Measurements from ENCODE around the gene BLMH.

The BLMH gene, protein sequence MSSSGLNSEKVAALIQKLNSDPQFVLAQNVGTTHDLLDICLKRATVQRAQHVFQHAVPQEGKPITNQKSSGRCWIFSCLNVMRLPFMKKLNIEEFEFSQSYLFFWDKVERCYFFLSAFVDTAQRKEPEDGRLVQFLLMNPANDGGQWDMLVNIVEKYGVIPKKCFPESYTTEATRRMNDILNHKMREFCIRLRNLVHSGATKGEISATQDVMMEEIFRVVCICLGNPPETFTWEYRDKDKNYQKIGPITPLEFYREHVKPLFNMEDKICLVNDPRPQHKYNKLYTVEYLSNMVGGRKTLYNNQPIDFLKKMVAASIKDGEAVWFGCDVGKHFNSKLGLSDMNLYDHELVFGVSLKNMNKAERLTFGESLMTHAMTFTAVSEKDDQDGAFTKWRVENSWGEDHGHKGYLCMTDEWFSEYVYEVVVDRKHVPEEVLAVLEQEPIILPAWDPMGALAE
- total RNA-seq, result 14.0 to 51.2 (median 34.5) reads per million in 18 experiments

GRCh38 chr17:30291543-30292285 is at the start of gene BLMH:
Gene BLMH, minus strand, starts transcription at chr17:30291944. Its CDS starts 125 bp downstream, at chr17:30291819.
- peak; percentile 73 to 81 for DNase-seq

DNA sequence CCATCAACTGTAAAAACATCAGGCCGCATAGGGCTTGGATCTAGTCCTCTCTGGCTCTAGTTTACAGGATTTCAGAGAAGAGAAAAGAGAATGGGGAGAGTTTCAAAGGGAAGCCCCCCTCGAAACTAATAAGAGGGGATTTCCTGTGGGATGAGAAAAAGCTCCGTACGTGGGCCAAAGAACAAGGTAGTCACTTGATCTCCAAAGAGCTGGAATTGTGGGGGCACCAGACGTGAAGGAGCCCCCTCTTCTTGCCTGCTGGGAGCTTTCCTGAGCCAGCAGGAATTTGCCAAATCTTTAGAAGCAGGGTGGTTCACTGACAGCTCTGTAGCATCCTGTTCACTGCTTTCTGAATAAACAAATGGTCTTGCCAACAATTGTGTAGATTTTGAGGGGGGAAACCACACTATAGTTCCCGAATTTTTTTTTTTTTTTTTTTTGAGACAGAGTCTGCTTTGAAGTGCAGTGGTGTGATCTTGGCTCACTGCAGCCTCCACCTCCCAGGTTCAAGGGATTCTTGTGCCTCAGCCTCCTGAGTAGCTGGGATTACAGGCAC is 49.1 kb upstream of the BLMH start:
- DNase-seq, result no peak

- no peak for DNase-seq
Measured at GRCh38 chr17:30339086-30339485, 47.3 kb upstream of the BLMH start.

GRCh38 chr17:30337393-30337999 is 45.8 kb upstream of the BLMH start:
- peak; percentile 28 to 53 for DNase-seq

DNA sequence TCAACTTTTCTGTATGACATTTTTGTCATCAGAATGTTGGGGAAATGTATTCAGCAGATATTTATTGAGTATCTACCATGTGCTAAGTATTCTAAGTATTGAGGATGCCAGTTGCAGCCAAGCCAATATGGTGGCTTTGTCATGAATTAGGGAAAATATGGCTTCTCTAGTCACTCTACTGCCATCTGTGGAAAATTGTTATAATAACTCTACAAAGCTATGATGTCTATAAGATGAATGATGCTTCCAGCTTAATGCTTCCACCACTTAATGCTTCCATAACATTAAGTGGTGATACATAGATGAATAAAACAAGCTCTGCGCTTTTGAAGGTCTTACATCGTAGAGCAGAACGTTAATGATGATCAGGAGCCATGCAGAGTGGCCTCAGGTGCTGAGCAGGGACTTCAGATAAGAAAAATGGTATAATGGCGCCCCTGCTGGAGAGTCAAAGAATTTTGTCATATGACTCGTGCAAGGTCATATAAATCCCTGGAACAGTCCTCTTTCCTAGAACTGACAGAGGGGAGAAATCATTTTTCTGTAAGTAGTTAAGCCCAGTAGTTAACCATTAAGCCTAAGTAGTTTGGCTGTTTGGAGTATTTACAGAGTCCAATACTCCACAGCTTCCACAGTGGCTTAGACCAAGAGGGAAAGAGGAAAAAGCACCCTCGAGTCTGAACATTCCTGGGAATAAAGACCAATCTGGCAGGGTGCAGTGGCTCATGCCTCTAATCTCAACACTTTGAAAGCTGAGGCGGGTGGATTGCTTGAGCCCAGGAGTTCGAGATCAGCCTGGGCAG is 44.8 kb upstream of the BLMH start:
- peak; percentile 53 to 60 for DNase-seq

- no peak for DNase-seq
Measured at GRCh38 chr17:30334421-30334820, 42.7 kb upstream of the BLMH start.

GRCh38 chr17:30333503-30334360 is 42.0 kb upstream of the BLMH start, which contains the start of gene TMIGD1:
Gene TMIGD1, minus strand, starts transcription at chr17:30334057. Its CDS starts 1,924 bp downstream, at chr17:30332133.
- DNase-seq, result no peak

DNA sequence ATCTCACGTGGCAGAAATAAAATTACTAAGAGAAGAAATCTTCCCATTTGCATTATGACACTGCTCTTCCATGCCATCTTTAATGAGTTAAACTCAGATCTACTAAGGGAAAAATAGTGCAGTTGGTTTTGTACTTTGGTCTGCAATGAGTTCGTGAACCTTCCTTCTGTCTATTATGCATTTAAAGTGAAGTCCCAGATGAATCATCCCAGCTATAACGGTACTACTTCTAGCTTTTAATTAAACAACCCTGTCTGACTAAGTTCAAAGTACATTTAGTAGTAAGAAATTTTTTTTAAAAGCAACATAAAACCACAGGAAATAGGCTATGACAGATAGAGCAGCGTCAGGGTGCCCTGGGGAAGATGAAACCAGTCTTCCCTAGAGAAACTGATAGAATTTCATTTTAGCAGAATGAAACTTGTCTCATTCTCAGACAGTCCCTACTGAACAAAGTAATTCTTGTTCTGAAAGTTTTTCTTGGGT is 40.4 kb upstream of the BLMH start:
- DNase-seq, result no peak

DNA sequence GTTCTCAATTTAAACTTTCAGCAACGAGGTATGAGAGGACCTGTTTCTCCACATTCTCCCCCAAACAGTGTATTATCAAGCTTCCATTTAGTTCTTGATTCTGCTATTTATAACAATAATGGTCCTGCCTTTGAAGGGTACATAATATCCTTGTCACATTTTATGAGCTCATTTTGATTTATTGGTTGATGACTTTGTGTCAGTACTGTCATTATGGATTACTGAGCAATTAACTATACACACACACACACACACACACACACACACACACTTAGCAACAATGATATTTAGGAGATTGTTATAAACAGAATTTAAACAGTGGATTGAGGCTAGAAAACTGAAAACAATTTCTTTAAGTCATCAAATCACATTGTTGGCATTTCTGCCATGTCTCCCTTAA is 35.1 kb upstream of the BLMH start:
- DNase-seq, result no peak

DNA sequence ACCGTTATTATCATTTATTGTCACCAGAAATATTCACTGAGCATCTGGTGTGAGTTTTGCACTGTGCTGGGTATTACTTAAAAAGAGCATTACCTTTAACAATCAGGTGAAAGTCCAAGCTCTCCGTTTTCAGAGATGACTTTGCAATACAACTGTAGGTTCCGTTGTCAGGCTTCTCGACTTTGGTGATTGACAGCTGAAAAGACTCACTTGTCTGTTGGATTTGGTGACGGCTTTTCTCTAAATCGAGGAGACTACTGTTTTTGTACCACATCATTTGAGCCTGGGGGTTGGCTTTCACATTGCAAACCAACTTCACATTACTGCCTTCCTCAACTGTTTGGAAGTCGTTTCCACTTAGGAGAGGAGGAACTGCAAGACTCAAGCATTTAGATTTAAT is 33.0 kb upstream of the BLMH start:
- no peak for DNase-seq

- peak; percentile 62 to 66 for DNase-seq
Measured at GRCh38 chr17:30323895-30324319, 32.2 kb upstream of the BLMH start.

GRCh38 chr17:30323262-30323894 is 31.6 kb upstream of the BLMH start:
- peak; percentile 31 to 42 for DNase-seq

GRCh38 chr17:30321314-30321713 is 29.6 kb upstream of the BLMH start:
- no peak for DNase-seq

DNA sequence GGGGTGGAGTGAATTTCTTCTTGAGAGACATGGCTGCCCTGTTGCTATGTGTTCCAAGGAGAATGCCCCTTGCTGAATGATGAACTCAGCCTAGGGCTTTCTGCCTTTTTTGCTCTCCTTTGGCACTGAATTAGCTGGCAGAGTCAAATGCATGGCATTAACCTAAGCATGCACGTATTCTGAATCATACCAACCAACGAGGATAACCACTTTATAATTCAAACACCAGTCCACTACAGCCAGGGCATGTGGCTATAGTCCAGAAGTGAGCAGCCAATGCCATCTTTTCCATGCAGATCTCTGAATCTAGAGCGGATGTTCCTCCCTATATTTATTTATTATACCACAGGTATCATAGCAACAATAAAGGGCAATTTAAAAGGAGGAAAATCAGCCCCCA is 26.4 kb upstream of the BLMH start:
- DNase-seq, result no peak

GRCh38 chr17:30316736-30317135 is 25.0 kb upstream of the BLMH start:
- DNase-seq, result peak; percentile 64 to 69

GRCh38 chr17:30315106-30315505 is 23.4 kb upstream of the BLMH start:
- no peak for DNase-seq

GRCh38 chr17:30314474-30314873 is 22.7 kb upstream of the BLMH start:
- DNase-seq, result no peak

DNA sequence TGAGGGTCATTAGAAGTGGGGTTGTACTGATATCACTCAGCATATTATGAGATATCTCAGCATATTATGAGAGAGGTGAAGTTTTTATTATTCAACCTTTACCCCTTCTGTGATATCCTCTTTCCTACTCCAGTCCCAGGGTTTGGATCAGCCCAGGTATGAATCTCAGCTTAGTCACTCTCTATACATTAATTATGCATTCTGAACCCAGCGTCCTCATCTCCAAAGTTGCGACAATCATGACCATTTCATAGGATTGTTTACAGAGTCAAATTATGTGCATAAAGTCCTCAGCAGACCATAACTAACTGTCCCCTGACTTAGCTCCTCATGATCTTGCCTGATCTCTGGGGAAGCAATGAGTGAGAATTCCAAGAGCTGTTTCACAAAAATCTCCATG is 20.5 kb upstream of the BLMH start:
- no peak for DNase-seq

DNA sequence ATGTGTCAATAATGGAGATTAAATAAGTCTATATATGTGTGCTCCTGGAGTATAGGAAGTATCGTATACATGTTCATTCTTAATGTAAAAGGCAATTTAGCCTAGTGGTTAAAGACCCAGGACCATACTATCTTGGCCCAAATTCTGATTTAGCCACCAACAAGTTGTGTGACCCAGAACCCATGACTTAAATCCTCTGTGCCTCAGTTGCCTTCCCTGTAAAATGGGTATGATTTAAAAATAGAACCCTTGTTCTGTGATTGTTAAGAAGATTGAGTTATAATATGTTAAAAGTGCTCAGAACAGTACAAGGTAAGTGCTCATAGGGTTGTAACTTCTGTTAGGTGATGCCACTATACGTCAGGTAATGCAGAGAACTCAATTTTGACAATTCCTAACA is 18.8 kb upstream of the BLMH start:
- DNase-seq, result no peak

DNA sequence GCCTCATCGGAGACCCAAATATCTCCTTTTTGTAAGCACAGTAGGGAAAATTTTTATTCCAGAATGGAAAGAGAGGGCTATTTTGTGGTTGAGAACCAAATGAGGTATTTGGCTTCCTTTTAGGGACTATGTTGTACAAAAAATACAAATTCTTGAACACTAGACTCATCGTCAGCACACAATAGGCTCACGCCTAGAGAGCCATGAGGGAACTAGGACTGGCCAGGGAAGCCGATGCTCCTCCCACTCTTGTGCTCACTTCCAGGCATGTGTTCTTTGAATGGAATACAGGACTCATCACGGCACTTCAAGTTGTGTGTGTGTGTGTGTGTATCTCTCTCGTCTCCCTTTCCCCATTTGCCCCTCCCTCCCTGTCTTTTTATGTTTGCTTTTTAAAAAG is 17.8 kb upstream of the BLMH start:
- DNase-seq, result no peak
